Left ventricle myocardium inferior (tissue), 1 donor: ENCODE measurements around the gene STARD3. TPM values are rescaled to one million over a fixed set of nuclear protein-coding genes. Genes with fewer than 3 reads are reported as not detected.

Experiments
- DNase-seq: peaks from one replicate; pipeline ENCODE4 v3.0.0-alpha.2; 2020
- H3K27ac ChIP-seq: fragments of 200-600 bp; replicated peaks from 2 replicates; pipeline ENCODE4 v1.8.0; 2021
- H3K27me3 ChIP-seq: fragments of 200-600 bp; 2 replicates; pipeline ENCODE4 v1.8.0; 2021; ENCODE audit warnings: low read depth
- H3K36me3 ChIP-seq: fragments of 200-600 bp; 2 replicates; pipeline ENCODE4 v1.8.0; 2021
- H3K4me1 ChIP-seq: fragments of 200-600 bp; 2 replicates; pipeline ENCODE4 v1.8.0; 2021
- H3K4me3 ChIP-seq: fragments of 200-600 bp; 2 replicates; pipeline ENCODE4 v1.8.0; 2021; ENCODE audit warnings: mild to moderate bottlenecking, moderate library complexity
- H3K9me3 ChIP-seq: fragments of 200-600 bp; replicated peaks from 2 replicates; pipeline ENCODE4 v1.8.0; 2021
- CTCF ChIP-seq: fragments of 200-600 bp; IDR thresholded peaks from 2 replicates; pipeline ENCODE4 v1.8.0; 2021; ENCODE audit warnings: antibody characterized with exemption, mild to moderate bottlenecking, borderline replicate concordance
- intact Hi-C: fragments of 100-400 bp; cut with micrococcal nuclease; formaldehyde crosslinking; loops from one replicate; pipeline ENCODE4 v1.11.0; 2022
- total RNA-seq: library from RNA; stranded (reverse); fragmentation: NEBNext Ultra II Directional; extraction: Animal tissue kit (Norgen Biotek cat#: 25700); gene quantifications from one replicate; pipeline ENCODE4 v1.2.1, GENCODE V29; 2021
- donor health status: DM: no; HTN: yes; CAD: no; lungs with severe emphysema.

Gene STARD3
- total RNA-seq, 1 donor from 2014 or later: 15.7 TPM

- DNase-seq: no peak
- H3K27ac ChIP-seq: no peak overlapping the region
- H3K9me3 ChIP-seq: no peaks in the 10 kb centered on the region
- TF ChIP-seq CTCF: no peak
- H3K4me1 ChIP-seq: peaks cover 11% of the 10 kb centered on the region
- H3K36me3 ChIP-seq: no peaks in the 10 kb centered on the region
- H3K27me3 ChIP-seq: peaks cover 84% of the 10 kb centered on the region
- no peak overlapping the region for H3K4me3 ChIP-seq
- intact Hi-C loops: no loop called here
Measured at GRCh38 chr17:39628655-39629493, 8.1 kb upstream of the STARD3 start.

GRCh38 chr17:39629494-39629880 lies 7.5 kb upstream of the STARD3 start:
- no peaks in the 10 kb centered on the region for H3K9me3 ChIP-seq
- H3K27me3 ChIP-seq: peaks cover 78% of the 10 kb centered on the region
- H3K27ac ChIP-seq: no peak overlapping the region
- H3K4me3 ChIP-seq: no peak overlapping the region
- H3K4me1 ChIP-seq: peaks cover 13% of the 10 kb centered on the region
- TF ChIP-seq CTCF: no peak
- no peaks in the 10 kb centered on the region for H3K36me3 ChIP-seq
- intact Hi-C loops: no loop called here
- no peak for DNase-seq

- Histone ChIP-seq H3K27ac (no peak overlapping the region), H3K9me3 (no peaks in the 10 kb centered on the region), H3K36me3 (no peaks in the 10 kb centered on the region), H3K27me3 (peaks cover 74% of the 10 kb centered on the region), H3K4me1 (peaks cover 16% of the 10 kb centered on the region), H3K4me3 (no peak overlapping the region)
- TF ChIP-seq CTCF: no peak
- DNase-seq: no peak
- intact Hi-C loops: no loop called here
Measured at GRCh38 chr17:39629898-39630297, 7.0 kb upstream of the STARD3 start.

GRCh38 chr17:39631403-39631802 lies 5.5 kb upstream of the STARD3 start:
- TF ChIP-seq CTCF: no peak
- no peak for DNase-seq
- Histone ChIP-seq H3K27me3 (peaks cover 58% of the 10 kb centered on the region), H3K9me3 (no peaks in the 10 kb centered on the region), H3K27ac (no peak overlapping the region), H3K4me1 (peaks cover 21% of the 10 kb centered on the region), H3K4me3 (no peak overlapping the region), H3K36me3 (no peaks in the 10 kb centered on the region)
- intact Hi-C loops: no loop called here

GRCh38 chr17:39632153-39632941 lies 4.6 kb upstream of the STARD3 start:
- H3K9me3 ChIP-seq: no peaks in the 10 kb centered on the region
- DNase-seq: no peak
- intact Hi-C loops: no loop called here
- no peak overlapping the region for H3K27ac ChIP-seq
- H3K4me3 ChIP-seq: no peak overlapping the region
- no peak for TF ChIP-seq CTCF
- no peaks in the 10 kb centered on the region for H3K36me3 ChIP-seq
- peaks cover 49% of the 10 kb centered on the region for H3K27me3 ChIP-seq
- peaks cover 19% of the 10 kb centered on the region for H3K4me1 ChIP-seq
